Brain microvascular endothelial cell (primary cell): Measurements from ENCODE around the gene OTOG.
A peak's percentile ranks its signal among the peaks of the same experiment; 100 is the strongest.

Experiments
- DNase-seq: peaks from one replicate; pipeline ENCODE4 v3.0.0-alpha.2; 2020
- H3K27ac ChIP-seq: fragments of 250-450 bp; sonication (Bioruptor Pico); 2 replicates; pipeline ENCODE4 v1.5.1; 2020; ENCODE audit warnings: mild to moderate bottlenecking, moderate library complexity
- H3K27me3 ChIP-seq: fragments of 250-450 bp; sonication (Bioruptor Pico); replicated peaks from 2 replicates; pipeline ENCODE4 v1.5.1; 2020; ENCODE audit warnings: mild to moderate bottlenecking
- H3K36me3 ChIP-seq: fragments of 250-450 bp; sonication (Bioruptor Pico); replicated peaks from 2 replicates; pipeline ENCODE4 v1.5.1; 2020; ENCODE audit warnings: mild to moderate bottlenecking
- H3K4me3 ChIP-seq: 2 replicates; pipeline ENCODE4 v1.5.1; 2011; ENCODE audit warnings: low read depth, mild to moderate bottlenecking, control low read depth, low read length, moderate library complexity
- in situ Hi-C: cut with HindIII; loops from 2 replicates; pipeline ENCODE4 v1.10.0; 2017; ENCODE audit warnings: low sequenced_read_pairs, low pct_ligation_motif_present
- TF ChIP-seq, protein P1 (sequence below): IDR thresholded peaks from 2 replicates; pipeline ENCODE4 v1.5.1; 2011; ENCODE audit warnings: low read depth, mild to moderate bottlenecking, moderate library complexity, low read length, control low read depth, inconsistent platforms; ENCODE audit errors: missing control alignments

OTOG gene

DNA sequence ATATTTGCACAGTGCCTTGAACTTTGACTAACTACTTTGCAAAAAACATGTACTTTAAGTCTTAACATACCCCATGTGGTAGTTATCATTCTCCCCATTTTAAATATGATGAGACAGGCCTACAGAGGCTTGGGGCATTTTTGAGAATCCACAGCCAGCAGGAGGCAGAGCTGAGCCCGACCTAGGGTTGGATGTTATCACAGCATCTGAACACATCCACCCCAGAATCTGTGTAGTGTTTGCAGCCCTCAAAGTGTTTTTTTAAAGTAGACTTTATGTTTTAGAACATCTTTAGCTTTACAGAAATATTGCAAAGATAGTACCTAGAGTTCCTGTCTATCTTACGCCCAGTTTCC lies 17.6 kb downstream of the OTOG start:
- Histone ChIP-seq H3K27ac (no peak overlapping the region), H3K27me3 (no peaks in the 10 kb centered on the region), H3K36me3 (no peaks in the 10 kb centered on the region), H3K4me3 (no peak overlapping the region)
- TF ChIP-seq, protein P1, sequence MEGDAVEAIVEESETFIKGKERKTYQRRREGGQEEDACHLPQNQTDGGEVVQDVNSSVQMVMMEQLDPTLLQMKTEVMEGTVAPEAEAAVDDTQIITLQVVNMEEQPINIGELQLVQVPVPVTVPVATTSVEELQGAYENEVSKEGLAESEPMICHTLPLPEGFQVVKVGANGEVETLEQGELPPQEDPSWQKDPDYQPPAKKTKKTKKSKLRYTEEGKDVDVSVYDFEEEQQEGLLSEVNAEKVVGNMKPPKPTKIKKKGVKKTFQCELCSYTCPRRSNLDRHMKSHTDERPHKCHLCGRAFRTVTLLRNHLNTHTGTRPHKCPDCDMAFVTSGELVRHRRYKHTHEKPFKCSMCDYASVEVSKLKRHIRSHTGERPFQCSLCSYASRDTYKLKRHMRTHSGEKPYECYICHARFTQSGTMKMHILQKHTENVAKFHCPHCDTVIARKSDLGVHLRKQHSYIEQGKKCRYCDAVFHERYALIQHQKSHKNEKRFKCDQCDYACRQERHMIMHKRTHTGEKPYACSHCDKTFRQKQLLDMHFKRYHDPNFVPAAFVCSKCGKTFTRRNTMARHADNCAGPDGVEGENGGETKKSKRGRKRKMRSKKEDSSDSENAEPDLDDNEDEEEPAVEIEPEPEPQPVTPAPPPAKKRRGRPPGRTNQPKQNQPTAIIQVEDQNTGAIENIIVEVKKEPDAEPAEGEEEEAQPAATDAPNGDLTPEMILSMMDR: peak; percentile 44
- no peak for DNase-seq
- in situ Hi-C loops: no loop called here

DNA sequence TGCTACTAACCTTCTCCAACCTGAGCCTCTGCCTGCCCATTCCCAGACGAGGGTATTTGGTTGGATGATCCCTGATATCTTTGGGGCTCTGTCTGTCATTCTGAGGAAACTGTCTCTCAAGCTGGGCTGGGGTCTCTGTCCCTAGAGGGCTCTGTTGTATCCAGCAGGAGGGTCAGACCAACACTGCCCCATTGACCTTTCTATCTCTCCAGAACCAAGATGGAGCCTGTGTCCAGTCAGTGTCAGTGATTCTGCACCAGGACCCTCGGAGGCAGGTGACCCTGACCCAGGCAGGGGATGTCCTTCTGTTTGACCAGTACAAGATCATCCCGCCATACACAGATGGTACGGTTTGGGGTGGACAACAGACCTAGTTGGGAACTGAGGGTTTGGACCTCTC lies 21.9 kb downstream of the OTOG start:
- TF ChIP-seq, protein P1: no peak
- H3K27ac ChIP-seq: no peak overlapping the region
- H3K4me3 ChIP-seq: no peak overlapping the region
- no peak for DNase-seq
- in situ Hi-C loops: no loop called here
- no peaks in the 10 kb centered on the region for H3K27me3 ChIP-seq
- no peaks in the 10 kb centered on the region for H3K36me3 ChIP-seq

GRCh38 chr11:17570034-17570433 lies 23.0 kb downstream of the OTOG start:
- H3K27me3 ChIP-seq: no peaks in the 10 kb centered on the region
- no peaks in the 10 kb centered on the region for H3K36me3 ChIP-seq
- H3K4me3 ChIP-seq: no peak overlapping the region
- TF ChIP-seq, protein P1: no peak
- no peak for DNase-seq
- no peak overlapping the region for H3K27ac ChIP-seq
- in situ Hi-C loops: no loop called here

DNA sequence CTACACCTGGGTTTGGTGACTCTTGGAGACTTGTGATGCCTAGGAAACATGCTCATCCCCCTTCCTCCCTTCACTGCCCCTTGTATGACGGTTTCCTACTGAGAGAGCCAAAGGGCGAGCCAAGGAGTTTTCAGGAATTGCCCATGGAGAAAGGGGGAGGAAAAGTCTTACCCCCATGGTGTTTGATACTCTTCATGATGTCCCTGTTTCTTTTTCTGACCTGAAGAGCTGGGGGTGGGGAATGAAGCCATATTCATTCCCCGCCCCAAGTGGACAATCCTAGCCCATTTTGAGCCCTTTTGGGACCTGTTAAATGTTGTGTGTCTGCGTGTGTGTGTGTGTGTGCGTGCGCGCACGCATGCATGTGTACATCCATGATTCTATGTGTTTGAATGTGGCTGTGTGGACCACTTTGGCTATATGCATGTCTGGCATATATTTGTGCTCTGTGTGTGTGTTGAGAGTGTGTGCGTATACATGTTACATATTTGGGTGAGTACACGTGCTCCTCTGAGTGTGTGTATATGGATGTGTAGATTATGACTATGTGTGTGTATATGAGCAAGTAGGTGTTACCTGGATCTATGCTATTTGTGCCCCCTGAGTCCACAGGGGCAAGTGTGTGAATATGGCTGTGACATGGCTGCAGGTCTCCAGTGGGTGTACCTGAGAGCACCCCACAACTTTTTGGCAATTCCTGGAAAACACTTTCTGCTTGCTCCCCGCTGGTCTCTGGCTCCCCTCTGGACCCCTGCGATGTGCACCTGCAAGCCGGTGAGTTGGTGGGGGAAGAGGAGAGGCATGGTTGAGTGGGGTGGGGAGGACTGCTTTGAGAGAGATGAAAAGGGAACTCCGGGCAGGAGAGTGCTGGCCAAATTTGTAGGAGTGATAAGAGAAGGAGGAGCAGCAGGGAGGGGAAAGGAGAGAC lies 24.6 kb downstream of the OTOG start:
- Histone ChIP-seq H3K27ac (no peak overlapping the region), H3K4me3 (no peak overlapping the region), H3K27me3 (no peaks in the 10 kb centered on the region), H3K36me3 (no peaks in the 10 kb centered on the region)
- DNase-seq: no peak
- TF ChIP-seq, protein P1: no peak
- in situ Hi-C loops: no loop called here

- Histone ChIP-seq H3K27me3 (no peaks in the 10 kb centered on the region), H3K4me3 (no peak overlapping the region), H3K27ac (no peak overlapping the region), H3K36me3 (no peaks in the 10 kb centered on the region)
- TF ChIP-seq, protein P1: no peak
- in situ Hi-C loops: no loop called here
- DNase-seq: no peak
Observed at GRCh38 chr11:17572359-17572690, 25.3 kb downstream of the OTOG start.
